ENCODE data around the gene NUDT1.

NUDT1 gene

GRCh38 chr7:2205036-2205780 lies 36.8 kb upstream of the NUDT1 start:
- DNase-seq (ENCODE audit: low read depth), result no peak

GRCh38 chr7:2208712-2209111 lies 33.3 kb upstream of the NUDT1 start:
- DNase-seq (ENCODE audit: low read depth), result no peak

GRCh38 chr7:2209146-2209960 lies 32.7 kb upstream of the NUDT1 start:
- no peak for DNase-seq (ENCODE audit: low read depth)

- no peak for DNase-seq (ENCODE audit: low read depth)
Observed at GRCh38 chr7:2209961-2210323, 32.1 kb upstream of the NUDT1 start.

- DNase-seq (ENCODE audit: low read depth), result no peak
Observed at GRCh38 chr7:2210551-2211258, 31.3 kb upstream of the NUDT1 start.

GRCh38 chr7:2211259-2211880 lies 30.7 kb upstream of the NUDT1 start:
- no peak for DNase-seq (ENCODE audit: low read depth)

- no peak for DNase-seq (ENCODE audit: low read depth)
Observed at GRCh38 chr7:2211926-2212325, 30.1 kb upstream of the NUDT1 start.

- DNase-seq (ENCODE audit: low read depth), result no peak
Observed at GRCh38 chr7:2212906-2213305, 29.1 kb upstream of the NUDT1 start.

GRCh38 chr7:2213551-2214215 lies 28.3 kb upstream of the NUDT1 start:
- no peak for DNase-seq (ENCODE audit: low read depth)

GRCh38 chr7:2214636-2215035 lies 27.4 kb upstream of the NUDT1 start:
- no peak for DNase-seq (ENCODE audit: low read depth)

- no peak for DNase-seq (ENCODE audit: low read depth)
Observed at GRCh38 chr7:2215851-2216250, 26.2 kb upstream of the NUDT1 start.

- DNase-seq (ENCODE audit: low read depth), result no peak
Observed at GRCh38 chr7:2217206-2217605, 24.8 kb upstream of the NUDT1 start.

GRCh38 chr7:2217716-2218443 lies 24.1 kb upstream of the NUDT1 start:
- DNase-seq (ENCODE audit: low read depth), result no peak

GRCh38 chr7:2218444-2218785 lies 23.6 kb upstream of the NUDT1 start:
- no peak for DNase-seq (ENCODE audit: low read depth)

- DNase-seq (ENCODE audit: low read depth), result no peak
Observed at GRCh38 chr7:2219136-2219535, 22.9 kb upstream of the NUDT1 start.

GRCh38 chr7:2219606-2220005 lies 22.4 kb upstream of the NUDT1 start:
- DNase-seq (ENCODE audit: low read depth), result no peak

GRCh38 chr7:2220030-2220429 lies 22.0 kb upstream of the NUDT1 start:
- no peak for DNase-seq (ENCODE audit: low read depth)

- no peak for DNase-seq (ENCODE audit: low read depth)
Observed at GRCh38 chr7:2220506-2220905, 21.5 kb upstream of the NUDT1 start.

GRCh38 chr7:2220954-2221353 lies 21.1 kb upstream of the NUDT1 start:
- no peak for DNase-seq (ENCODE audit: low read depth)

- no peak for DNase-seq (ENCODE audit: low read depth)
Observed at GRCh38 chr7:2222516-2222915, 19.5 kb upstream of the NUDT1 start.

- no peak for DNase-seq (ENCODE audit: low read depth)
Observed at GRCh38 chr7:2223321-2223720, 18.7 kb upstream of the NUDT1 start.
